Choroid plexus epithelial cell (primary cell): Measurements from ENCODE around the gene UBE2Q2.

Experiments
- DNase-seq: peaks from one replicate; pipeline ENCODE4 v3.0.0-alpha.2; 2010; ENCODE audit warnings: low read depth
- H3K4me3 ChIP-seq: 2 replicates; pipeline ENCODE4 v1.5.1; 2011; ENCODE audit warnings: low read depth, mild to moderate bottlenecking, control low read depth, low read length, moderate library complexity
- CTCF ChIP-seq: conservative IDR thresholded peaks from 2 replicates; pipeline ENCODE4 v1.5.1; 2011; ENCODE audit warnings: low read depth, mild to moderate bottlenecking, control low read depth, inconsistent platforms, low read length, moderate library complexity

UBE2Q2 gene

DNA sequence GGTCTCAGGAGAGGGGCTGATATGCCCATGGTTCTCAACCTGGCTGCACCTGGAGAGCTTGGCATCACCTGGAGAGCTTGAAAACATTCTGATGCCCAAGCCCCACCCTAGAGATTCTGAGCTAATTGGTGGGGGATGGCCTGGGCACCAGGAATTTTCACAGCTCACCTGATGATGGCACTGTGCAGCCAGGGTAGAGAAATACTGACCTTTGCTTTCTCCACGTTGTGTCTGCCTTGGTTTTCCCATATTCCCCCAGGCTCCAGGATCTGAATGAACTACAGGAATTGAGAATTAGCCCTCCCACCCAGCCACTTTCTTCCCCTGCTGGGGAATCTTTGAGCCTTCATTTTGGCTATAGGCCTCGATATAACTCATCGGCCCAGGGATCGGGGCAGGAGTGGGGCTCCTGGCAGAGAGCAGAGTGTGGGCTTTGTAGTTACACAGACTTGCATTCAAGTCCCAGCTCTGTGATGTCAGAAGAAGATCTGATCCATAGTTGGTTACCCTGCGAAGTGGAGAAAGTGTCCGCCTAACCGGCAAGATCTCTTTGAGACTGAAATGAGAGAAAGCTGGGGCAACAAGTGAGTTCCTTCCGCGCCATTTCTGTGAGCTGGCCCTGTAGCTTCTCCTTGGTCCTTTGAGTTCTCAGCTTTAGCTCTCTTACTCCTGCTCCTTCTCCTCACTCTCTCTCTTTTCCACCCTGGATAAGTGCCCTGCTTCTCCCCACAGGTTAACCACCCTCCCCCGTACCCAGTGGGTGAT, 33.1 kb upstream of the UBE2Q2 start:
- TF ChIP-seq CTCF = peak; percentile 61
- no peak overlapping the region for H3K4me3 ChIP-seq
- DNase-seq = peak; percentile 47

GRCh38 chr15:75810874-75811498, 32.3 kb upstream of the UBE2Q2 start:
- no peak for TF ChIP-seq CTCF
- no peak overlapping the region for H3K4me3 ChIP-seq
- DNase-seq = no peak

- no peak for TF ChIP-seq CTCF
- no peak overlapping the region for H3K4me3 ChIP-seq
- DNase-seq = no peak
These were observed 31.6 kb upstream of the UBE2Q2 start for GRCh38 chr15:75811626-75812025.

DNA sequence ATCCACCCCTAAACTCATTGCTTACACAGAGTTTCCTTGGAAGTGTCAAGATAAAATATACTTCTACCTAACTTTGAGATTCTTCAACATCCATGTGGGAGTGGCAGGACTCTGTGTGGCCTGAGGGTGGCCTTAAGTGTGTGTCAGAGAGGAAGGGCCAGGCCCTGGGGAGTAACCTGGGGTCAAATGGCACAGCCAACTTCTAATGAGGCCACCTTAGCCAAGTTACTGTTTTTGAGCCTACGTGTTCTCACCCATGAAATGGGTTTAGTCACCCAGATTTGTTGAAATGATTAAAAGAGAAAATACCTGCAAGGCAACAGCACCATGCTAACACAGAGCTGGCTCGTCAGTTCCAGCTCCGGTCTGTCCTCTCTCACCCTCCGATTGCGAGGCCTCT, 28.5 kb upstream of the UBE2Q2 start:
- TF ChIP-seq CTCF = no peak

GRCh38 chr15:75815811-75816719, 27.2 kb upstream of the UBE2Q2 start:
- TF ChIP-seq CTCF = no peak
- DNase-seq = no peak

More for the DNA sequence above, 28.5 kb upstream of the UBE2Q2 start:
- H3K4me3 ChIP-seq = no peak overlapping the region
- DNase-seq = no peak

DNA sequence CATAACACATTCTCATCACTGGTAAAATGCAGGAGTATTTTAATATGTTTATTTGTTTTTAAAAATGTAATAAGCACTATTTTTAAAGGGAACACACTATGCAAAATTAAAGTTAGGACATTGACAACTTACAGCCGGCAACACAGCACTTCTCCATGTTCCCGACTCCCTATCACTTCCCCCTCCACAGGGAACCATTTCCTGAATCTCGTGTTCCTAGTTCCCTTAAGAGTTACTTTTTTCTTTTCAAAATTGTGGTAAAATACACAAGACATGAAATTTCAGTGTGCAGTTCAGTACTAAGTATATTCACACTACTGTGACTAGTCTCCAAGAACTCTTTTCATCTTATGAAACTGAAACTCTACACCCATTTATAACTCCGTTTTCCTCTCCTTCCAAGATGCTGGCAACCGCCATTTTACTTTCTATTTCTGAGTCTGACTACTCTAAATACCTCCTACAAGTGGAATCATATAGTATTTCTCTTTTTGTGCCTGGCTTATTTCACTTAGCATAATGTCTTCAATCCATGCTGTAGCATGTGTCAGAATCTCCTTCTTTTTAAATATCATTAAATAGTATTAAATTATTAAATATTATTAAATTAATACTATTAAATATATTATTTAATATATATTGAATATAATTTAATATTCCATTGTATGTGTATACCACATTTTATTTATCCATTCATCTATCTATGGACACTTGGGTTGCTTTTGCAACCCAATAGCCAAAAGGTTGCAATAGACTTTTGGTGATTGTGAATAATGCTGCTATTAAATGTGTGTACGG, 25.9 kb upstream of the UBE2Q2 start:
- peak; percentile 54 for DNase-seq
- no peak for TF ChIP-seq CTCF
- H3K4me3 ChIP-seq = peak overlapping the region; percentile 50

More at GRCh38 chr15:75815811-75816719, 27.2 kb upstream of the UBE2Q2 start:
- no peak overlapping the region for H3K4me3 ChIP-seq
